ENCODE measurements around the gene KRT31.
"Not testable (repeated sequence)": the region's sequence is repeated elsewhere in the genome, so short reads cannot be mapped to it uniquely, and the experiment has no call there.

KRT31 gene

DNA sequence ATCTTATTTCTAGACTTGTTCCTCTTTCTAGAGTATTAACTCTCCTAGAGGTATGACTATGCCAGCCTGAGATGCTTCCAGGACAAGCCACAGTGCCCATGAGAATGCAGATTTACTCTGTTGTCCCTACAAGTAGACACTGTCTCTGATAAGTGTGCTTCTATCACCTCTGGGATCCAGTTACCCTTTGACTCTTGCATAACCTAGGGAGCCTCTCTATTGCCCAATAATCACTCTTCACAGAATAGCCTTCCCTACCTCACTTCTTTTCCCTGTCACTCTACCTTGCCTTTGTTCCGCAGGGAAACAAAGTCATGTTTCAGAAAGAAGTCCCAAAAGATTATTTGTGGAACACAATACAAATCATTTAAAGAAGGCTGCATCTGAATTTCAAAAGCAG lies 13.7 kb downstream of the KRT31 start:
- DNase-seq, result no peak

DNA sequence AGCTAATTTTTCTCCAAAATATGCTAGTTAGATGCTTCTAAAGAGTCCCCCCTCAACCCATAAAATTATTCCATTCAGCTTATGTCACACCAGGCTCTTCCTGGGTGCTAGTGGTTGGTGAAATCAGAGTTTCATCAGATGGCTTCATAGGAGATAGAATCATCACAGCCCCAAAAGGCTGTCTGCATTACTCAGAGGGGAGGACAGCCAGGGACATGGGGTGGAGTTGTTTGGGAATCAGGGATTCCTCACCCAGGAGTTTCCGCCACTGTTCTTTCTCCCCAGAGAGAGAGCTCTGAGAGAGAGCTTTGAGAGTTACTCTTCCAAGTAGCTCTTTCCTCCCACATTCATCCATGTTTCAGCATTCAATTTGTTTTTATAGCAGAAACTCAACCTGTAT lies 15.0 kb downstream of the KRT31 start:
- no peak for DNase-seq

DNA sequence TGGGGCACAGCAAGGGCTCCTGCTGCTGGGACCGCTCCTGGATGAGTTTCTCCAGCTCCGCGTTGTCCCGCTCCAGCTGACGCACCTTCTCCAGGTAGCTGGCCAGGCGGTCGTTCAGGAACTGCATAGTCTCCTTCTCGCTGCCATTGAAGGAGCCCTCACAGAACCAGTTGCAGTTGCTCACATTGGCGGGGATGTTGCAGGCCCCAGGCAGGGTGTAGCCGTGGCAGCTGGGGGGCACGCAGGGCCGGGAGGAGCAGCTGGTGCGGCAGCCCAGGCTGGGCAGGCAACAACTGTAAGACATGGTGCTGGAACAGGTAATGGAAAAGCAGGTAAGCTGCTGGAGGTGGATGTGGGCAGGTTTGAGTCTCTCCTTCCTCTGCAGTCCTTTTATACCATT lies 15.5 kb downstream of the KRT31 start, which contains the start of gene KRT34:
Gene KRT34, minus strand, starts transcription at position 364 of the 400 bp plus-strand sequence. Its CDS starts 60 bp downstream, at position 304.
- not testable (repeated sequence) for DNase-seq

DNA sequence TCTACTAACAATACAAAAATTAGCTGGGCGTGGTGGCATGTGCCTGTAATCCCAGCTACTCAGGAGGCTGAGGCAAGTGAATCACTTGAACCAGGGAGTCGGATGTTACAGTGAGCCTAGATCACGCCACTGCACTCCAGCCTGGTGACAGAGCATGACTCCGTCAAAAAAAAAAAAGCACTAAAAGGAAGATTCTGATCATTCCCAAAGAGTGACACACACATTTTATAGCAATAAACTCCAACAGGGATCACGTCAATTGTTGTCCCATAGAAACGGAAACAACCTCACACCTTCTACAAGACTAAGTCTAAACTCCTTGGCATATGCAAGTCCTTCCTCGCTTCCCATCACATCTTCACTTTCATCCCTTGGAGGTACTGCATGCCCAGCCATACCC lies 17.3 kb downstream of the KRT31 start:
- not testable (repeated sequence) for DNase-seq

DNA sequence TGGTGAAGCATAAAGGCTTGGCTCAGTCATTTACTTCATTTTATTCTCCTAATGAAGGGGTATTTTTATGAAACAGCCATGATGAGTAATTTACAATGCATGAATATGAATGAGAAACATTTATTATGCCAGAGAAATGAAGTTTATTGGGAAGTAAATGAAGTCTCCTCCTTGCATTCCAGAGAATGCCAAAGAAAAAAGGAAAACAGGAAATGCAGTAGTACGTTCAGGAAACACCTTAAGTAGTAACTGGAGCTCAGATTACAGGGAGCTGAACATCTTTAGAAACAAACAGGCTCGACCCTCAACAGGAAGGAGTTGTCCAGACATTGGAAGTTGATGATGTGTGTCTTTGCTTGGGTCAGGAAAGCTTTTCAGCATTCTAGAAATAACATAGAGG lies 19.9 kb downstream of the KRT31 start:
- DNase-seq, result no peak

DNA sequence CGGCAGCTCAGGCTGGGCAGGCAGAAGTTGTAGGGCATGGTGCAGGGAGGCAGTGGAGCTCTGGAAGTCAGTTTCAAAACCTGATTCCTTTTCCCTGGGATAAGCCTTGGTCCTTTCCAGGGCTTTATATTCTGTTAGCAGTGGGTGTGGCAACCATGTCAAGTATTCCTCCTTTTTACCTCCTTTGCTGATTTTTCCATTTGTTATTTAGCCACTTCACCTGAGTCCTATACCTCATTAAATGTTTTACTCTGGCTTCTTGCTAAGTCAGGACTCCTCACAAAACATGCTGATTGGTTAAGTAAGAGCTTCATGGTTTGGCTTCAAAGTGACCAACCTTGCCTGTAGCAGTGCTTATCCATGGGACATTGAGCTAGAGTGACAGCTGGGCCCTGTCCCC lies 27.7 kb downstream of the KRT31 start, which contains the start of gene KRT33B:
Gene KRT33B, minus strand, starts transcription at position 101 of the 400 bp plus-strand sequence. Its CDS starts 63 bp downstream, at position 38.
- DNase-seq, result no peak

DNA sequence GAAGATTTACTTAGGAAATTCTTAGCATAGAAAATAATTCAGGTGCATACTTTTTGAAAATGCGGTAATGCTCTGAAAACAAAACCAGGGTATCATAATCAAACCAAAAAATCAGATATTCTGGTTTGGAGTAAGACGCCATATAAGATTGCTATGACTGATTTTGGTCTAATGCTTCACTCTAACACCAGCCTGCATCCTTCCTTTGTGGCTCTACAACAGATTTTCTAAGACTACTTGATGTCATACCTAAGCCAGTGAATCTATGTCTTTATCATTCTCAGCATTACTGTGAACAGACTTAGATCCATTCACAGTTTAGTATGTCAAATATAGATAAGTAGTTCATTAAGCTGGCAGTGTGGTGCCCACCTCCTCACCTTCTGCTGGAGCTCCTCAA lies 28.4 kb downstream of the KRT31 start:
- DNase-seq, result no peak

DNA sequence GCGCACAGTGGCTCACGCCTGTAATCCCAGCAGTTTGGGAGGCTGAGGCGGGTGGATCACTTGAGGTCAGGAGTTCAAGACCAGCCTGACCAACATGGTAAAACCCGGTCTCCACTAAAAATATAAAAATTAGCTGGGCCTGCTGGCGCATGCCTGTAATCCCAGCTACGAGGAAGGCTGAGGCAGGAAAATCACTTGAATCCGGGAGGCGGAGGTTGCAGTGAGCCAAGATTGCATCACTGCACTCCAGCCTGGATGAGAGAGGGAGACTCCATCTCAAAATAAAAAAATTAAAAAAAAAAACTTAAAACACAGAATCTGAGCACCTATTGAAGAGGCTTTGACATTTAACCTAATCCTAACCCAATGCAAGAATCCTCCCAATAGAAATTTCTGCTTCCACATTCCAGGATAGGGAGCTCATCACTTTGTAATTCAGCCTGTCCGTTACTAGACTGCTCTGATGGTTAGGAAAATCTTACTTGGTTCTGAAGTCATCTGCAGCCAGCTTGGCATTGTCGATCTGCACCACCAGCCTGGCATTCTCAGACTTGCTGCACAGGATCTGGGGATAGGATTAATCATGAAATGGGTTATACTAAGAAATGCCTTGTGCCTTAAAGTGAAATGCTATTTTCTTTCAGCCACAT lies 29.9 kb downstream of the KRT31 start:
- DNase-seq, result no peak

DNA sequence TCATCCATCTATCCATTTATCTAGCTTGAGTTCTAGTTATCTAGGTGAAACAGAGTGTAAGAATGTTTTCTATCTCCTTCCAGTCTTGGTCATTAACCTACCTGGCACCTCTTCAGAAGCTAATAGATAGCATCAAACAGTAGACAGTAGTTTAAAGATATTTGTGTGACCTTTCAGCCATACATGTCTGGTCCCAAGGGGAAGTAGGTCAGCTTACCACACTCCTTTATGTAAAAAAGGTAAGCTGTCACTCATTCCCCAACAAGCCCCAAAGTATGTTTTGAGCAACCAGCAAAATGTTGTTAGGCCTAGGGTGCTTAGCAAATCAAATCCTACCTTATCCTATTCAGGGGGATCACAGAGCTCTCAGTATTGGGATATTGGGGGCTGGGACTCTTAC lies 31.3 kb downstream of the KRT31 start:
- DNase-seq, result no peak

DNA sequence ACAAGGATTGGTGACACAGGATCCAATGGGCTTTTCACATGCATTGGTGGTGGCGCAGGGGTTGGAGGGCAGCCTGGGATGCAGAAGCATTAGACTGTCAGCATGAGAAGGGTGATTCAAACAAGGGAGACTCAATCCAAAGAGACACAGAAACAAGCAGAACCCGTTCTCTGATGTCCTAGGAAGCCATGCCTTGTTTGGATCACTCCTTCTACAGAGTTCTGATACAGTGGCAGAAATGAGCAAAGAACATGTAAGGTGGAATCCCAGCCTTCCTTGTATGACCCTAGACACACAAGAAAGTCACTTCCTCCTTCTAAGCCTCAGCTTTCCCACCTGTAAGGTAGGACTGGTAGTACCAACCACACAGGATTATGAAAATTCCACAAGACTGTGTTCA lies 33.5 kb downstream of the KRT31 start:
- no peak for DNase-seq

DNA sequence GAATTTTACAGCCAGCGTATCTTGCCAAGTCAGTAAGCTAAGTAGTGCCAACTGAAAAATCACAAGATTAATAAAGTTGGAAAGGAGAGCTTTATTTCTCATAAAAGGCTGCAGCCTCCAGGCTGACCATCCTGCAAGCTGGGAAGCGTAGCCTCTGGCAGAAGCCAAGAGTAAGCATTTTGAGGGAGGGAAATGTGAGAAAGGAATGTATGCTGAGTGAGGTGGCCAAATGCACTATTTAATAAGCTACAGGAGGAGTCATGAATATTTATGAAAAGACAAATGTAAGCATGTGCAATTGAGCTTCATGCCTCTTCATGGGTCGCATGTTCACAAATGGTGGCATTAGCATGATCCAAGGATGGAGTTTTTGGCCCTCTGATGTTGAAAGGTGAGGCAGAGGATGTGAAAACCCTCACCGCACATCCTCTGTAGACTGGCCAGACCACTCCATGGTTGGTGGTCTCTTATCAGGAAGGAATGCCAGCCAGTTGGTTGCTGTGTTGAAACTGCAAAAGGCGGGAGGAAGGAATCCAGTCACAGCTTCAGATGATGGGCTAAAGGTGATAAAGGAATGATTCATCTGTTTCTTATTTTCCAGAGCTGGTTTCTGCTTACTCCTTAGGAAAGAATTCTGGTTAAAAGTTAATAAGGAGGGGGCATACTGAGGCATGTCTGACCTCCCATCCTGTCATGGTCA lies 37.0 kb downstream of the KRT31 start:
- no peak for DNase-seq

DNA sequence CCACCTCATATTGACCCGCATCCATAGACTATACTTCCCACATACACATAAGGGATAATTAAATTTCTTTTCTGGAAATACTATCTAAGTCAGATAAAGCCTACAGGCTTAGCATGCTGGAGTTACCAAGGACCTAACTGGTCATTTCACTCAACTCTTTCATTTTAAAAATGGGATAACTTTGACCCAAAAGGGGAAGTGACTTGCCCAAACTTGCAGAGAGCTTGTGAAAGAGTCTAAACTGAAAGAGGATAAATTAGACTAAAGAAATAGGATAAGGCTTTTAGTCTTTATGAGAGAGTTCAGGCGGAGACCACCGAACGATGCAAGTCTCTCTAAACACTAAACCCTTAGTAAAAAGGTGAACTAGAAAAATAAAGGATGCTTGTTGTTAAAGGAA lies 42.9 kb downstream of the KRT31 start:
- DNase-seq, result peak; percentile 8

DNA sequence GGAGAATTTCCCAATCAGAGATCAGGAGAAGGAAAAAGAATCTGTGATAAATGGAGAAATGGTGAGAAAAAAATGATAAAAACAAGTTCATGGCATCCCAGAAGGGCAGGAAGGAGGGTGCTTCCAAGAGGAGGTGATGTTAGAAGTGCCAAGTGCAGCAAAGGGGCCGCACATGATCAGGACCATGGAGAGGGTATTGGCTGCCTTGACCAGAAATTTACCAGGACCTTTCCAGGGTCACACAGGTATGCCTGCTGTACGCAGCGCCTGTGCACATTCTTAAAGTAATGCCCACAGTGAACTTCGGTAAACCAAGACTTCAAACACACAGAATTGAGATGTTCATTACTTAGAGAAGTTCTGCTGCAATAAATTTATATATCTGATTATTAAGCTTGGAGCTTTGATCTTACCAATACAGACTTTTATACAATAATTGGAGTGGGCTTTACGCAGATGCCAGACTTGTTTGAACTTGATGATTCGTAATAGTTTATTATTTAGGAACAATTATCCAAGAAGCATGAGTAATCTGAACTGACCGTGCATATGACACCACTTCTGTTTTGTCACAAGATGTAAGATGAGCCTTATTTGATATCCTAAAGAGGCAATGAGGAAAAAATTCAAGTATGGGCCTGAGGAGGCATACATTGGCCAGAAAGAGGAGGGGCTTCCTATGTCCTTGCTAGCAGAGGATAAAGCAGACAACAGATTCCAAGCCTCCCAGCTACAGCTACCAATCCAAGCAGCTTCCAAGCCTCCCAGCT lies 44.6 kb downstream of the KRT31 start:
- DNase-seq, result no peak

DNA sequence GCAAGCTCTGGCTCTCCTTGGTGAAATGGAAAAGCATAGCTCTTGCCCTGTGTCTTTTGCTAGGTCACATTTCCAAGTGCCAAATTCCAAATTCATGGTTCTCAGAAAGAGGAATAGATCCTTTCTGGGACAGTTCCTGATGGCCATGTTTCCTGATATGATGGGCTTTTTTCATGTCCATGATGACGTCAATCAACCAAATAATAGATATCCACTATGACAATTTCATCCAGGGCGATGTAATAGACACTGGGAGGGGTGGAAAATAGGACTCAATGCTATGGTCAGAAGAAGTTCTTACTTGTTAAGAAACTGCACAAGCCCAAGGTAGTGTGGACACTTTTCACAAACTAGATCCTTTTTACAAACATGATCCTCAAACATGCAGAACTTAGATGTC lies 46.2 kb downstream of the KRT31 start:
- no peak for DNase-seq

DNA sequence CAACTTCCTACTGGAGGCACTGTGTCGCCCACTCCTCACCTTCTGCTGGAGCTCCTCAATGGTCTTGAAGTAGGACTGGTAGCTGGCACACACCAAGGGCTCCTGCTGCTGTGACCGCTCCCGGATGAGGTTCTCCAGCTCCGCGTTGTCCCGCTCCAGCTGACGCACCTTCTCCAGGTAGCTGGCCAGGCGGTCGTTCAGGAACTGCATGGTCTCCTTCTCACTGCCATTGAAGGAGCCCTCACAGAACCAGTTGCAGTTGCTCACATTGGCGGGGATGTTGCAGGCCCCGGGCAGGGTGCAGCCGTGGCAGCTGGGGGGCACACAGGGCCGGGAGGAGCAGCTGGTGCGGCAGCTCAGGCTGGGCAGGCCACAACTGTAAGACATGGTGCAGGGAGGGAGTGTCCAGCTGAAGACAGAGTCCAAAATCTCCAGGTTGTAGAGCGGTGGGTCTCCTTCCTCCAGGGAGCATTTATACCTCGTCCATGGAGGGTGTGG lies 47.0 kb downstream of the KRT31 start, which contains the start of gene KRT33A:
Gene KRT33A, minus strand, starts transcription at position 448 of the 498 bp plus-strand sequence. Its CDS starts 61 bp downstream, at position 387.
- DNase-seq, result not testable (repeated sequence)

DNA sequence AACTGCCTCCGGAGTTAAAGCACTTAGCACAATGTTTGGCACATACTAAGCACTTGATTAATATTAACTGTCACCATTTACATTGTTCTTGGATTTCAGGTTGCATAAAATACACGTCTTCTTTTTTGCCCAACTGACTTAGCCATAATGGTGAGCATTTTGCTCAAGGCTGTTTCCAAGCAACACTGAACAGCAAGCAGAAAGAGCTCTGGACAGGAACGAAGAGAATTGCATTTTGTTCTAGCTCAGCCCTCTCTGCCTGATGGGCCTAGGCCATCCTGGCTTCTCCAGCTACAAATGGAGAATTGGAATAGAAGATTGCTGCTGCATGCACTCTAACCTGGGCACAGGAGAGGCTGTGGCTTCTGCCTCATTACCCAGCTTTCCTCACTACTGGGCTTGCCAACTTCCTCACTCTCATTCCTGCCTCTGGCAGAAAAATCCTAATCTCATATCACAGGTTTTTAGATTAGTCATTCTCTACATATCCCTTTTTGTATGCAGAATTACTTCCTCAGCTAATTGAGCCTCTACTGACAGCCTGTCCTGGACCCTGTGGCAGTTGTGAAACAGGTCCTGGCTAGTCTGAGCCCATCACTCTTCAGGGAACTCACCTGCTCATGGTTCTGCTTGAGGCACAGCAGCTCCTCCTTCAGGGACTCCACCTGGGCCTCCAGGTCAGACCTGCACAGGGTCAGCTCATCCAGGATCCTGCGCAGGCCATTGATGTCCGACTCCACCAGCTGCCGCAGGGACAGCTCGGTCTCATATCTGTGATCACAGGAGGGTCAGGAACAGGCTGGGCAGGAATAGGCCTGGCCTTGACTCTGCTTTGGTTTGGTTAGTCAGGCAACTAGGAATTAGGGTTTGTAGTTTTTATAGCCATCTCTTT lies 49.3 kb downstream of the KRT31 start:
- no peak for DNase-seq

DNA sequence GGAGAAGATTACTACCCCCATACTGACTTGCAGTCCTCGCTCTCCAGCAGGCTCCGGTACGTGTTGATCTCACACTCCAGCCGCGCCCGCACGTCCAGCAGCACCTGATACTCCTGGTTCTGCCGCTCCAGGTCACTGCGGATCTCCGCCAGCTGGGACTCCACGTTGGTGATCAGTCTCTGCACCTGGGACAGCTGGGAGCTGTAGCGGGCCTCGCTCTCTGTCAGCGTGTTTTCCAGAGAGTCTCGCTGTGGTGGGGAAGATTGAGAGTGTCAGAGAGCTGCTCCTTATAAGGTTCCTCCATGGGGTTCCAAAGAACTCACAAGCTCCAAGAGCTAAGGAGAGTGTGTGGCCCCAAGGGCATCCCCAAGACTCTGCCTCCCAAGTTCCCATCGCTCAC lies 51.0 kb downstream of the KRT31 start:
- not testable (repeated sequence) for DNase-seq

DNA sequence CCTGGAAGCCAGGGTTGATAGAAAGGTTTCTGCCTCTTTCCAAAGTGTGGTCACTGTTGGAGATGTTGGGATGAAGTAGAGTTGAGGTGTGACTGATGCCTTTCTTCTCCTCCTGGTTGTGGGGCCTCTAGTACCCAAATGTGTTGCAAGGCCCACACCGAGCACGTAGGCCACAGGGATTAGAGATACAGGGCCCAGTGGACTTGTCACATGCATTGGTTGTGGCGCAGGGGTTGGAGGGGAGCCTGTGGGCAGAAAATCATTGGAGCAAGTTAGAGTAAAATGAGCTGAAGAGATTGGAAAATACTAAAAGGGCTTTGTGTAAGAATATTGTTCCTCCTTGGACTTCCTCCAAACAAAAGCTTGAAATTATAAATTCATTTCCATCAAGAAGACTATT lies 51.4 kb downstream of the KRT31 start:
- DNase-seq, result no peak
